HuH-7 (cell line): Measurements from ENCODE around the gene RBKS.

Experiments used
- DNase-seq: peaks from one replicate; pipeline ENCODE4 v3.0.0; 2011; ENCODE audit warnings: low spot score

RBKS gene

DNA sequence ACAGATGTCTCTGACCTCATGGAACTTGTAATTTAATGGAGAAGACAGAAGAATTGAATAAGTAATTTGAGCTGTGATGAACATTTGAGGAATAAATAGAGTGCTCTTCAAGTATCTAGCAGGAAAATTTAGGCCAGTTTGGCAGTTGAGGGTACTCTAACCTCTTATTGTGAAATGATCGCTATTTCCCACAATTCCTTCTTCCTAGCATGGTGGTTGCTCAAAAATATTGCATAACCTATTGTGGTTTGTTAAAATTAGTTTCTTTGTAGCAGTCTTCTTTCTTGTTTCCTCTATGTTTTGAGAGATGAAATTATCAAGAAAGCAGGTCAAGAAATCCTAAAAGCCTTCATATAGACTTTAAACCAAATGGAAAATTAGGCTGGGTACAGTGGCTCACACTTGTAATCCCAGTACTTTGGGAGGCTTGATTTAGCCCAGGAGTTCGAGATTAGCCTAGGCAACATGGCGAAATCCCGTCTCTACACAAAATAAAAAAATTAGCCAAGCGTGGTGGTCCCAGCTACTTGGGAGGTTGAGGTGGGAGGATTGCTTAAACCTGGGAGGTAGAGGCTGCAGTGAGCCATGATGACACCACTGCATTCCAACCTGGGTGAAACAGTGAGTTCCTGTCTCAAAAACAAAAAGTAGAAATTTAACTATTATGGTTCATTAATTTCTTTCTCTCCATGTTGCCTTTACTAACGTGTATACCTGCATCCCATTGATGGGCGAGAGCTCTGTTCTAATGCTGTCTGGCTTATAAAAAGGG is 58.7 kb downstream of the RBKS start:
- no peak for DNase-seq

DNA sequence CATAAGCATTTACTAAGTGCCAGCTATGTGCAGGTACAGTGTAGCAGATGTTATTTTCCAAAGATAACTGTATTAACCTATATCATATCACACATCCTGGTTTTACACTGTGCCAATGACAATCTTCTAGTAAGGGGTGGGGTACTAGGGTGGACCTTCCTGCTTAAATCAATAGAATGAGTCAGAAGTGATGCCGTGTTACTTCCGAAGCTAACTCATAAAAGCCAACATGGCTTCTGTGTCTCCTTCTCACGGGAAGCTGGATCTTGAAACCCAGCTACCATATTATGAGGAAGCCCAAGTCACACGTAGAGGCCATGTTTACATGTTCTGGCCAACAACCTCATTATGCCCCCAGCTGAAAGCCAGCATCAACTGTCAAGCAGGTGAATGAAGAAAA is 59.5 kb downstream of the RBKS start:
- no peak for DNase-seq

DNA sequence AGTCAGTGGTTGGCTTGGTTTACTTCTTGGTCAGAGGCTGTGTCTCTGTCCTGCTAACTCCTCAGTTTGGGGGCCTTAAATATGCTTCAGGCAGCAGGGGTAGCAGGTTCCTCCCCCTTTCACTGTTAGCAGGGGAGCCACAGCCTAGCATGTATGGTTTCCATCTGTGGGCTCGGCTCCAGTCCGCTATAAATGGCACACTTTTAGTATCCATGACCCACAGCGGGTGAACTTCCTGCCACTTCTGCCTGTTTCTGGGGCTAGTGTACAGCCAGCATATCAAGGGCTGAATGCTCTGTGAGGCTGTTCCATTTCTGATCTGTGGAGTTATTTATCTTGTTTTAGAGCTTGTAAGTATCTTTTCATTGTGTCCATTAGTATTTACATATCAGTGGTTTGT is 60.4 kb downstream of the RBKS start:
- DNase-seq = no peak

DNA sequence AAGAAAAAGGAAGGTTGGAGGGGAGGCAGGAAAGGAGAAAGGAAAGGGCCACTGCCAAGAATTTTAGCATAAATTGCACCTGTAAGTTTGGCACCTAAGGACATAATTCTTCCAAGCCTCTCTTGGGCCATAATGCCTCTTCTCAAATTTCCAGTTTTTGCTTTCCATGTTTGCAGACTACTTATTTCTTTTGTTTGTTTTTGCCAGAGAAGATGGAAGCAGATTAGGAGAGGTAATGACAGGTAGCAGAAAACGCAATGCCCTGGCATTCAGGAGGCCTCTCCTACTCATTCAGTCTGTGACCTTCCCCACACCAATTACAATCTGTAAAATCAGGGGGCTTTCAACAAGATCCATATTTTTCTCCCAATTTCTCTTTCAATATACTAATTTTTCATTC is 61.9 kb downstream of the RBKS start:
- no peak for DNase-seq

DNA sequence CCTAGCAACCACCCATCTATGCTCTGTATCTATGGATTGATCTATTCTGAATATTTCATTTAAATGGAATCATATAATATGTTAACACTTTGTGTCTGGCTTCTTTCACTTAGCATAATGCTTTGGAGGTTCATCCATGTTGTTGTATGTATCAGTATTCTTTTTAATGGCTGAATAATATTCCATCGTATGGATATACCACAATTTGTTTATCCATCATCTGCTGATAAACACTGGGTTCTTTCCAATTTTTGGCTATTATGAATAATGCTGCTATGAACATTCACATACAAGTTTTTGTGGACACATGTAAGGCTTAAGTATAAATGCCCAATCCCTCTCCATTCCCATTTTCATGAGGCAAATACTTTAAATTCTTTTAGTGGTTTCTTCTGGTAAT is 65.8 kb downstream of the RBKS start:
- no peak for DNase-seq

DNA sequence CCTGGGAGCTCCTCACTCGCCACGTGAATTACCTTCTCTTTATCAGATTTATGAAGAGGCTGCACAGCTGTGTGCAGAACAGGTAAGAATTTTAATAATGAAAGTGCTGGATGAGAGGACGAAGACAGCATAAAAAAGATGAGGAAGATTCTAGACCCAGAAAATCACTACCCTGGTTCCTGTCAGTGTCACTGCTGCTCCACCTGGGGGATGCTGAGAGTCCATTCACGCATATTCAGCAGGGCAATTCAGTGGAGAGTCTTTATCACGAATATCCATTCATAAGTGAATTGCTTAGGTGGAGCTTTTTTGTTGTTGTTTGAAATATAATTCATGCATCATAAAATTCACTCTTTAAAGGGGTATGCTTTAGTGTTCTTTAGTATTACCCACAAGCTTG is 66.6 kb downstream of the RBKS start:
- no peak for DNase-seq

DNA sequence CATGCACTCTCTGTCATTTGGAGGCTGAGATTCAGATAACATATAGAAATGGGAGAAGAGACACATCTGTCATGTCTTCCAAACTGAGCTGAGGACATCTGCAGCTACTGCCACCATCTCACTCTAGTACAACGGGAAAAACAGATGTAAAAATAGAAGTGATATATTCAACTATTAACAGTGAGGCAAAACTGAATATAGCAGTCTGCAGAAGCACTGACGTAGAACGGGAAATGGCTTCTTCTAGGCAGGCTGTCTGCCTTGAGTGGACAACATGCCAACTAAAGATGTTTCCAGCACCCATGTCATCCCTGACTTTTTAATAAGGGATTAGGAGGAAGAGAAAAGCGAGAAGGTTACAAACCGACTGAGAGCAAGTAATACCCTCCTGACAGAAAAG is 67.1 kb downstream of the RBKS start:
- no peak for DNase-seq

DNA sequence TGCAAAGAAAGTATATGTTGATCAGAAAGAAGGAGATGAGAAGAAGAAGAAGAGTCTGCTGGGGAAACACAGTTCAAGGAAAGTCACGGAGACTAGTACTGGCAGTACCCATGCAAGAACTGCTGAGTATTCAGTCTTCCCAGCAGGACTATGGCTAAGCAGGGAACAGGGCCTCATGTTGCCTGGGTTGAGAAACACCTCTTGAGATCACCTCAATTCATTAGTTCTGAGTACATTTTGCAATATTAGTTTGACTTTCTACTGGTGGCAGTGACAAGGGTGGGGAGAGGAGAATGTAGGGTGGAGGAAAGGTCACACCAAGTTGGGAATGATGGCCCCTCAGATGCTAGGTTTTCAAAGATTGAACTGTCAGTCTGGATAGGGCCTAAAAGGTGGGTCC is 68.1 kb downstream of the RBKS start:
- DNase-seq = peak; percentile 12

DNA sequence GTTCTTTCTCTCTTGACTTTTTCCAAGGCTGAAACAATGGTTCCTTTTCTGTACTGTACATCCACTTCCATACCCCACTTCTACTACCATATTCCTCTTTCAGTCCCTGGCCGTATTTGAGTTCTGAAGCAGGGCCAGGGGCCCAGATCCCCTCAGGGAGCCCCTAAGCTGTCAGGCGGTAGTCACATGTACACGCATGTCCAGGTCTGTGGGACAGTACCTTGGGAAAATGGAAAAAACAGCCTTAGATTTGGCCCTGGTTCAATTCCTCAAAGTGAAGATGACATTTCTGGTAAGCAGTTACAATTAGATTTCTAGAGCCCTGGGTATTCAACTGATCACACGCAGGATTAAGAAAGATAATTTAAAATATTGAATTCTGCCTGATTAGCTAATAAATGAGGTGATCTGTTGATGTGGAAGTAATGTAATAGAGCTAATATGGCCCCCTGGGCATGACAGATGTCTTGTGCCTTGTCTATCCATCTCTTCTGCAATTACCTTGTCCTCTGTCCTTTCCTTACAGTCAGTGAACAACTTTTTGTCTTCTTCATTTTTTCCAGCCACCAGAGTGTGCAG is 74.2 kb downstream of the RBKS start:
- no peak for DNase-seq

DNA sequence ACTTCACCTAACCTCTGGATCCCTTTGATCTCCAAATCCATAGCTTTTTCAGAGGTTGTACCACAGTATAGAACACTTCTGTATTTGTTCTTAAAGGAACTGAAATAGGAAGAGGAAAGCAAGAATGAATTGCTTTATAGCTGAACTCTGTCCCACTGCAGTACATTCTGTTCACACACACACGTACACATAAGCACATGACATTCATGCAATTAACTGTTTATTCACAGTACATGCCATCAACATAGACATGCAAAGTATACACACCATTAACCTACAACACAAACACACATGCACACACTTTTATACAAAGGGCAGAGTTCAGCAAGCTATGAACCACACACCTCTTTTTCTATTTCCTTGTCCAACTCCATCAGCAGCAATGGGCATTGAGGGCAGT is 75.4 kb downstream of the RBKS start:
- DNase-seq = no peak

DNA sequence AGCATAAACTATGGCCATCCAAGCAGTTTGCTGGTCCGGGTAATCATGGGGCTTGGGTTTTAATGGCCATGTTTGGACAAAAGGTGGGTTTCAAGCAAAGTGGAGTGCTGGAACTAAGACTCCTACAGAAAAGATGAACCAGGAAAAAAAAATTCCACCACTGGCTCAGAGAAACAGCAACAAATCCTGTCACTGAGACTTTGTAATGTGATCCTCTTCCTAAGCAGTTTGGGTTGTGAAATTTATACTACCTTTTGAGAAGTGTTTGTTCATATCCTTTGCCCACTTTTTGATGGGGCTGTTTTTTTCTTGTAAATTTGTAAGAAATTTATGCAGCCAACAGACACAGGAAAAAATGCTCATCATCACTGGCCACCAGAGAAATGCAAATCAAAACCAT is 78.4 kb downstream of the RBKS start:
- no peak for DNase-seq

DNA sequence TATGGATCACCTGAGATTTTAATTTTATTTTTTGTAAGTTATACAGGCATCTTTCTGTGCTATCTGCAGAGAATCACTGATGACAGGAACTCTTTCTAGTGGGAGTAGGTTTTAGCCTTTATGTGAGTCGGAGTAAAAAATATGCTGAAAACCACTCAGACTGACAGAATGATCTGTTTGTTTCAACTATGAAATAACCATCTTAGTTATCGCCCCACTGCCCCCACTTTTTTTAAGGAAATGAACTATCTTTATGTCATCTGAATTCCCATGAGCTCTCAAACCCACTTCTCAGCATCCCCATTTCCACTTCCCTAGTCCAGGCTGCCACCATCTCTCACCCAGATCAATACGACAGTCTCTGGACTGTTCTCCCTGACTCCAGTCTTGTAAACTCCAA is 79.7 kb downstream of the RBKS start:
- DNase-seq = no peak

DNA sequence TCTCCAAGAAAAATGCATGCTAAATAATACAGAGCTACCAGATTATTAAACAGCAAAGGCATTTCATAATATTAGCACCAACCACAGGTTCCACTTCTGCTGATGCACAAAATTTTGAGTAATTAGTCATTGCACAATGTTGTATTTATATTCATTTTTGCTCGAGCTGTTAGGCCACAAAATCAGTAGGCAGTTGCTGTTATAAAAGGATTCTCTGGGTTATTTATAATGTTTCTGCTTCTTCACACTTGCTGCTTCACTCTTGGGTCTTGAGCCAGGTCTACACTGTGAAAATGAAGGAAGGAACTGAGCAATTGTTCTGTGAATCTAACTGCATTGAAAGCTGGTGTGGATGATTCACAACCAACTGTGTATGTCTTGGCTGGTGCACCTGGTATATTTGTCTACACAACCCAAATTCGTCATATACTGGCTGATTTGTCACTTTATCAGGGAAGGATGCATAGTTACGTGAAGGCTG is 80.4 kb downstream of the RBKS start:
- no peak for DNase-seq

DNA sequence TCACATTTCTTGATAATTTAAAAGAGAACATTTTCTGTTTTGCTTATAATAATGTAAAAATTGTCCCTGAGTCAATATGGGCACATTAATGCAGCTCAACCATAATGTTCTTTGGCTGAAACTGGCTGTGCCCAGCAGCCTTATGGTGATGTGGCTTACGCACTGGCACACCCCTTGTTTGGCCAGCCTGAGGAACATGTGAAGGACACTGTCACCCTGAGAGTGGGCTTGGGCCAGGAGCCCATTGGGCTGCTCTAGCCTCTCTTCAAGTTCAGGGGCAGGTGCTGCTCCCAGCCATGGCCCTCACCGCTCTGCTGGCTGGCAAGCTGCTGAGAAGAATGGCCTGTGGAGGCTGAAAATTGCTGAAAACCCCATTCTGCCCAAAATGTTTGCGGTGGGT is 81.2 kb downstream of the RBKS start:
- DNase-seq = no peak

DNA sequence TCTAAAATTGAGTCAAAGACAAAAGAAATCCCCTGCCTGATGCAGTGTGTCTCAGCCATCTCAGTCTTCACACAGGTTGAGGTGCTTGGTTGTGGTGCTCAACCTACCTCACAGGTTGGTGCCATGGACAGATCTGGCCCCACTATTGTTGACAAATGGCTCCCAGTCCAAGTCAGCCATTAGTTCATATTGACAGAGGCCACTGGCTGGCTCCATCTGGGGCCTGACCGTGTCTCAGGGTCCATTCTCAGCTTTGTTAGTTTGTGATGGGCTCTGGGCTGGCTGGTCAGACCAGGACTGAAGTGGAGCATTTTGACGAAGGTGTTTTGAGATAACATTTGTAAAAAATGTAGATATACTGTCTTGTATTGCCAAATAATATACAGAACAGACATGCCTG is 81.8 kb downstream of the RBKS start:
- no peak for DNase-seq

DNA sequence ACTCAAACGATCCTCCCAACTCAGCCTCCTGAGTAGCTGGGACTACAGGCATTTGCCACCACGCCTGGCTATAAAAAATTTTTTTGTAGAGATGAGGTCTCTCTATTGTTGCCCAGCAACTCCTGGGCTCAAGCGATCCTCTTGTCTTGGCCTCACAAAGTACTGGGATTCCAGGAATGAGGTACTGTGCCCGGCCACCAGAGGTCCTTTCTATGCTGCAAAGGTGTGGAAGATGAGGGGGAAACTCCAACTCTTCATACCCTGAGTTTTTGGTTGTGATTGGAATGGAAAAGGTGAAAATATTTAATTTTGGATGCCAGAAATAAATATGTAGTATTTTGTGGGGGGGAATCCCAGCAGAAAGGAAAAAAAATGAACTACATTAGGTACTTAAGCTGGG is 82.7 kb downstream of the RBKS start:
- peak; percentile 26 for DNase-seq

DNA sequence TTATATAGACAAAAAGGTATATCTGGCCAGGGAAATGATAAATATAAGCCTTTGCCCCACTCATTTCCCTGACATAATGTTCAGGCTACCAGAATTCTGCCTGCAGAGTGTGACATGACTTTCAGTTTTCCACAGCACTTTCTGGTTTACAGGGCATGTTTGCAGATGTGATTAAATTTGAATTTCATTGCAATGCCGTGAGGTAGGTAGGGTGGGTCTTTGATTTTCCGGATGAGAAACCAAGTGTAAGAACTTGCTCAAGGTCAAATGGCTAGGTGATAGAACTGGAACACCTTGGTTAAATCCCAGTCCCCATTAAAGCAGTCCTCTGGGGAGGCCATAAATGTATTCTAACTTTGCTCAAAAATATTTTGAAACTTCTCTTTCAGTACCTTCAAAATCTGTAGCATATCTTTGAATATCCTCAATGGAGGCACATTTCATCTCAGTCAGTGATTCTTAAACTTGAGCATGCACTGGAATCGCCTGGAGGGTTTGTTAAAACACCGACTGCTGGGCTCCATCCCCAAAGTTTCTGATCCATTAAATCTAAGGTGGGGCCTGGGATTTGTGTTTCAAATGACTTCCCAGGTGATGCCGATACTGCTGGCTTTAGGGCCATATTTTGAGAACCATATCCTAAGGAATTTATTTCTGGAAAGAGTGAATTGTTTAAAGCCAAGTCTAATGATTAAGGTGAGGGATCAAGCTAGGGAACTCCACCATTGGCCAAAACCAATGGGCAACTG is 83.7 kb downstream of the RBKS start:
- DNase-seq = no peak

DNA sequence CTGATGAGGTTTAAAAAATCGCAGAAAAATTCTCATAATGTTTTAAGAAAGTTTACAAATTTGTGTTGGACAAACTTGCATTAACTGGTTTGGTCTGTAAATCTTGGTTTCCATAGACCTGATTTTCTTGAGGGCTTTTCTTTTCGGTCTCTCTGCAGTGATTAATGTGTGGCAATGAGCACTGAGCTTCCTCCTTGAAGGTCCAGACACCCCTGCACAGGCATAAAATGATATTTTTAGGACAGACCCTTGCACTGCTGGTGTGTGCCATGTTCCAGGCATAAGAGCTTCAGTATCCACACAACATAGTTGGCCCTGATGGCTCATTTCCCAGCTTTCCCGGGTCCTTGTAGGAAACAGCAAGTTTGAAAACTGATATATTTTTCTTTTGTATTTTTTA is 85.0 kb downstream of the RBKS start:
- DNase-seq = no peak

DNA sequence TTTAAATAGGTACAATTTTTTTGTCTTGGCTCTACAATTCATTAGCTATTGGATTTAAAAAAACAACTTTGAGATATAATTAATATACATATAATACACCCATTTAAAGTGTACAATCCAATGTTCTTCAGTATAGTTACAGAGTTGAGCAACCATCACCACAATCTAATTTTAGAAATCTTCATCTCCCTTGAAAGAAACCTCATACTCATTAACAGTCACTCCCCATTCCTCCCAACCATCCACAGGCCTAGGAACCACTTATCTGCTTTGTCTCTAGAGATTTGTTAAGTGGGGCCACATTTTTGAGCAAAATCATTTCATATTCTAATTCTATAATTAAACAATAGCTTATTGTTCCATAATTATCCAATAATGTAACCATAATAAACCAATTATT is 86.0 kb downstream of the RBKS start:
- DNase-seq = no peak

DNA sequence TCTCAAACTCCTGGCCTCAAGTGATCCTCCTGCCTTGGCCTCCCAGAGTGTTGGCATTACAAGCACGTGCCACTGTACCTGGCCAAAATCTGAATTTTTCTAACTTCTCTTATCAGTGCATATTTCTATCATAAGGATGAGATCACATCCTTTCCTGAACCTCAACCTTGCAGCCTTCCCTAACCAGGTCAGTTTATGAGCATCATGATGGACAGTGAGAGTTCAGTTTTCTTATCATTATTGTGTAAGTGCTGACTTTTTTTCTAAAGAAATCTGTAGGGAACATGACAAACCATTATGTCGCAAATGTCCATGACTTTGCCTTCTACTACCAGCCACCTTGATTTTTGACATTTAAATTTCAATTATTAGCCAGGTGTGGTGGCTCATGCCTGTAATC is 87.1 kb downstream of the RBKS start:
- DNase-seq = no peak

DNA sequence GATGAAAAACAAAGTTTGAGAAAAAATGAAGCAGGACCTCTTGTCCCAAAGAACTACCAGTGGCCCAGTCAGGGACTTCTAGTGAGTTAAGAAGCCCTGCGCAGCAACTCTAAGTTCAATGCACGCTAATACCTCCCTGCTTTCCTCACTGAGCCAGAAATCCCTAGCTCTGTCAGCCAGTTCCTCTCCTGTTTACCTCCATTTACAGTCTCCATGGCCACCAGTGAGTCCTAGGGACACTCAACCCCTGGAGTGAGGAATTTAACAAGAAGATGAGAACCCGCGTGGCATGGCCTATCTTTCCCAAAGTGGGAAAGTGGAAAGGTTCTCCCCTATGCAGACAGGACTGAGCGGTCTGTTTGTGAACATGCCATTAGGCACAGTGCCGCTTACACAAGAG is 87.6 kb downstream of the RBKS start:
- no peak for DNase-seq

DNA sequence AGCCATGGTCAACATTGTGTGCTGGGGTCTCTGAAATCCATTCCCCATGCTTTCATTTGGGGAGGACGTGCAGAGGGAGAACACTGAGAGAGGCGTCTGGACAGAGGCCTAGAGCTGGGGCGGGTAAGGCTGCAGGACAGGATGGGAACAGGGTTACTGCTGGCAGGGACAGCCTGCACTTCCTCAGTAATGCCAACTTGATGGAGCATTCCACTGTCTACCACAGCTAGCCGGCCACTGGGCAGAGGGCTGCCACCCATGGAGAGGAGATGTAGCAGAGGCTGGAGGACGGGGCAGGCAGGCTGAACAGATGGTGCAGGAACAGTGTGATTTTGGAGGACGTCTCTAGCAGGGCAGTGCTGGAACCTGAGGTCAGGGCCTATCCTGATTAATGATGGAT is 89.3 kb downstream of the RBKS start:
- no peak for DNase-seq

DNA sequence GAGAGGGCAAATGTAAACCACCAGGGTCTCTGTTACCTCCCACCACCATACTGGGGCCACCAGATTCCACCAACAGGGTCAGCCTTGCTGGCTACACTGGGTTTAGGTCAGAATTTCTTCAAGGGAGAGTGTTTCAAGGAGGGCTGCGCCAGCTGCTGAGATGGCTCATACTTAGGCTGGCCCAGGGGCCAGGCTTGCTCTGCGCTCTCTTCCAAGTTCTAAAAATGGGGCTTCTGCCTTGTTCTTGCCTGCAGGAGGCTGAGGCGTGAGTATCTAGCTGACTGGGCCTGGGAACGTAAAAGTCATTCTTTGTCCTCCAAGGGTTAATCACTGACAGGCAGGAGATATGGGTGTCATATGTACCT is 90.6 kb downstream of the RBKS start:
- no peak for DNase-seq
